ENCODE results near the gene RTN4RL1.

- TF ChIP-seq CTCF (conservative IDR thresholded peaks at IDR 0.05) (no peak), ZFX (IDR thresholded peaks at IDR 0.05) (no peak)
These were observed 83.1 kb downstream of the RTN4RL1 start for GRCh38 chr17:1942066-1942365.

Measured in C4-2B (cell line).